ENCODE data around the gene IST1.

Gene IST1

DNA sequence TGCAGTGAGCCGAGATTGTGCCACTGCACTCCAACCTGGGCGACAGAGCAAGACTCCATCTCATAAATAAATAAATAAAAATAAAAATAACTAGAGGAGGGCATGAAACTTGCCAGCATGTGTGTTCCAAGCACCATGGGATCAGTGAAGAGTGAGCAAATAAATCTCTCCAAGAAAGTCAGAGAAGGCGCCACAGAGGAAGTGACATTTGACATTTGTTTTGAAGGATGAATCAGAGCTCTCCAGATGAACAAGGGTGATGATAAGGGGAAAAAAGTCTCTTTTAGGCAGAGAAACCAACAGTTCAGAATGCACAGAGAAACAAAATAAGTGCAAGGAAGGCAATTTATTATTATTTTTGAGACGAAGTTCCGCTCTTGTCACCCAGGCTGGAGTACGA lies 50.3 kb downstream of the IST1 start:
- TF ChIP-seq, protein P1, sequence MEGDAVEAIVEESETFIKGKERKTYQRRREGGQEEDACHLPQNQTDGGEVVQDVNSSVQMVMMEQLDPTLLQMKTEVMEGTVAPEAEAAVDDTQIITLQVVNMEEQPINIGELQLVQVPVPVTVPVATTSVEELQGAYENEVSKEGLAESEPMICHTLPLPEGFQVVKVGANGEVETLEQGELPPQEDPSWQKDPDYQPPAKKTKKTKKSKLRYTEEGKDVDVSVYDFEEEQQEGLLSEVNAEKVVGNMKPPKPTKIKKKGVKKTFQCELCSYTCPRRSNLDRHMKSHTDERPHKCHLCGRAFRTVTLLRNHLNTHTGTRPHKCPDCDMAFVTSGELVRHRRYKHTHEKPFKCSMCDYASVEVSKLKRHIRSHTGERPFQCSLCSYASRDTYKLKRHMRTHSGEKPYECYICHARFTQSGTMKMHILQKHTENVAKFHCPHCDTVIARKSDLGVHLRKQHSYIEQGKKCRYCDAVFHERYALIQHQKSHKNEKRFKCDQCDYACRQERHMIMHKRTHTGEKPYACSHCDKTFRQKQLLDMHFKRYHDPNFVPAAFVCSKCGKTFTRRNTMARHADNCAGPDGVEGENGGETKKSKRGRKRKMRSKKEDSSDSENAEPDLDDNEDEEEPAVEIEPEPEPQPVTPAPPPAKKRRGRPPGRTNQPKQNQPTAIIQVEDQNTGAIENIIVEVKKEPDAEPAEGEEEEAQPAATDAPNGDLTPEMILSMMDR (IDR thresholded peaks at IDR 0.05; ENCODE audit: low read depth, low read length) = no peak
- H3K4me3 ChIP-seq (ENCODE audit: low read depth, low read length) = no peak overlapping the region

DNA sequence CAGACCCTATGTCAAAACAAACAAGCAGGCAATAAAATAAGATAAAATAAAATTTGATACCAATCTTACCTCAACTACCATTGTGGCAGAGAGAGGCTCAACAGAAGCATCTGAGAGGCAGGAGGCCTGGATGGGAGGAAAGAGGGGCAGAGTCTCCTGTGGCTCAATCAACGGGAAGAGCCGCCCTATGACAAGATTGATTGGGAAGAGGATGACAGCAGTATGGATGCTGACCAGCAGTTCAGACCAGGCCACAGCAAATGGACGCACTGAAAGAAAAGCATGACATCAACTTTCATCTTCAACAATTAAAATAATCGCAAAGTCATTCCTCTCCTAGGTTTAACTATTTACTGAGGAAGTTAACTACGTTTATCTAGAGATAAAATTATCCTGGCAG lies 57.5 kb downstream of the IST1 start:
- no peak overlapping the region for H3K4me3 ChIP-seq (ENCODE audit: low read depth, low read length)
- TF ChIP-seq, protein P1 (IDR thresholded peaks at IDR 0.05; ENCODE audit: low read depth, low read length) = no peak

DNA sequence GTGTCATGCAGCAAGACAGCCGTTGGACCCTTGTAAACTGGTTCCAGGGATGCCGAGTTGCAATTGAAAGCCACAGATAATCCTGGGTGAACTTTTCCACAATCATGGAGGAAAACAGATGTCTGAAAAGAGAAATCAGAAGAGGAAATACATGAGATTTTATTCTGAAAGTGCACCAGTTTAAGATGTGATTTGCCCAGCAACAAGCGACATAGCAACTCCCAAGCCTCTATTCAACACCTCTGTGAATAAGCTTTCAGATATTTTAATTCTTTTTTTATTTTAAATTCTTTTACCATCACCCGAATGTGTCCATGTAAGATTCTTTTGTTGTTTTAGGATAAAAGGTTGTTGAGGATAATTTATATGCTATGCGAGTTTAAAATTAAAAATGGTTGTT lies 58.8 kb downstream of the IST1 start:
- TF ChIP-seq, protein P1 (IDR thresholded peaks at IDR 0.05; ENCODE audit: low read depth, low read length) = no peak

DNA sequence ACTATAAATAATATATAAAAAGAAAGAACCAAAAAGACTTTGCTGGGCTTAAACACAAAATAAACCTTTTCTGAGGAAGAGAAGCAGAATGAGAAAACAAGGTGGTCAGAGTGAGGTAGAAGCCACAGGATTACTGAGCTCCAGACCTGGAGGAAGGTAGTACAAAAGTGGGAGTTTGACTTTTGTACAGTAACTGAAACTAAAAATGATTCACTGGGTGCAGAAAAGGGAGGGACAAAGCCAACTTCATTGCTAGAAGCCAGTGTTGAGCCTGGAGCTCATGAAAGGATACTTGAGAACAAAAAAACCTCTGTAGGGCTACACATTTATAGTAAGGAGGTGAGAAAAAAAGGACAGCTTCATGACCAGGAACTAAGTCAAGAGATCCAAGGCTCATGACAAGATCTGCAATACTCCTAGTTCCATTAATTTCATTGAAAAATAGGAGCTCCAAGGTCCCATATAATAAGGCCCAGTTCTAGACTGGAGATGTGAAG lies 59.4 kb downstream of the IST1 start:
- H3K4me3 ChIP-seq (ENCODE audit: low read depth, low read length) = no peak overlapping the region
- TF ChIP-seq, protein P1 (IDR thresholded peaks at IDR 0.05; ENCODE audit: low read depth, low read length) = no peak

More for the DNA sequence above, 58.8 kb downstream of the IST1 start:
- no peak overlapping the region for H3K4me3 ChIP-seq (ENCODE audit: low read depth, low read length)

DNA sequence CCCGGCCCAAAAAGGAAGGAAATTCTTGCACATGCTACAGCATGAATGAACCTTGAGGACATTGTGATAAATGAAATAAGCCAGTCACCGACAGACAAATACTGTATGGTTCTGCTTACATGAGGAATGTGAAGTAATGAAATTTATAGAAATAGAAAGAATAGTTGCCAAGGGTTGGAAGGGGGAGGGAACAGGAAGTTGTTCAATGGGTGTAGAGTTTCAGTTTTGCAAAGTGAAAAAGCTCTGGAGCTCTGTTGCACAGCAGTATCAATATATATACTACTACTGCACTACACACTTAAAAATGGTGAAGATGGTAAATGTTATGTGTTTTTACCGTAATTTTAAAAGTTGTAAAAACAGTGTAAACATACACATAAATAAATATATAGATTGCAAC lies 61.2 kb downstream of the IST1 start:
- no peak overlapping the region for H3K4me3 ChIP-seq (ENCODE audit: low read depth, low read length)
- TF ChIP-seq, protein P1 (IDR thresholded peaks at IDR 0.05; ENCODE audit: low read depth, low read length) = no peak

DNA sequence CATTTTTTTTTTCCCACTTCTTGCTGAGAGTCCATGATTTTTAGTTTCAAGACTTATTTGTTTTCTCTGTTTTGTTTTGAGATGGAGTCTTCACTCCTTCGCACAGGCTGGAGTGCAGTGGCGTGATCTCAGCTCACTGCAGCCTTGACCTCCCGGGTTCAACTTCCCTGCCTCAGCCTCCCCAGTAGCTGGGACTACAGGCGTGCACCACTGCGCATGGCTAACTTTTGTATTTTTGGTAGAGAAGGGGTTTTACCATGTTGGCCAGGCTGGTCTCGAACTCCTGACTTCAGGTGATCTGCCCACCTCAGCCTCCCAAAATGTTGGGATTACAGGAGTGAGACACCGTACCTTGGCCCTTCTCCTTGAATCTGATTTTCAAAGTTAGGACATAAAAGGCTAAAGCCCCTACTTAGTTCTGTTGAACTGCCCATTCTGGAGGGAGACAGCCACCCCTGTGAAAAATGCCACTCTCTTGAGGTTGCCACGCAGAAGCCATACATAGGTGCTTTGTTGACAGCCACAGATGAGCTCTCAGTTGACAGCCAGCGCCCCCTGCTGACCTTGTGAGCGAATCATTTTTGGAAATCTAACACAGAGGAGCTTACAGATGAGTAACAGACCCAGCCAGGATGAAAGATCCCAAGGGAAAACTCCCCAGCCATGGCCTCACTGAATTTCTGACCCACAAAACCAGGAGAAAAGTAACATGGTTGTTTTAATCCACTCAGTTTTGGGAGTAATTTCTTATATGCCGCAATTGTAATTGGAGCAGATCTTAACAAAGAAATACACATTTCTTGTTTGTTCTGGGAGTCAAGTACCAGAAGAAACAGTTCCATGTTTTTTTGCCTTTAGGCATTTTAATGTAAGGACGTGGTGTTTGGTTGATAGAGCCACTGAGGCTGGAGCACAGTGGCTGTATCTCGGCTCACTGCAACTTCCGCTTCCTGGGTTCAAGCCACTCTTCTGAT lies 66.0 kb downstream of the IST1 start:
- no peak overlapping the region for H3K4me3 ChIP-seq (ENCODE audit: low read depth, low read length)
- TF ChIP-seq, protein P1 (IDR thresholded peaks at IDR 0.05; ENCODE audit: low read depth, low read length) = peak; percentile 53
